Activated naive CD4-positive, alpha-beta T cell treated with anti-CD3 and anti-CD28 coated beads for 36 hours (primary cell): ENCODE measurements around the gene SRPK1. TPM values are rescaled to one million over a fixed set of nuclear protein-coding genes. Genes with fewer than 3 reads are reported as not detected.

ENCODE experiments used
- CTCF ChIA-PET: fragments of 350-600 bp; sonication (Branson Sonifier 250); formaldehyde crosslinking; loops from one replicate; lab custom pipeline; 2021; ENCODE audit warnings: antibody characterized with exemption; lab: Charles Lee
- DNase-seq: peaks from one replicate; pipeline ENCODE4 v3.0.0-alpha.2; 2020
- H3K27ac Mint-ChIP-seq: one replicate; pipeline ENCODE4 v1.8.0; 2021; ENCODE audit warnings: mild to moderate bottlenecking, mixed read lengths
- H3K27me3 Mint-ChIP-seq: one replicate; pipeline ENCODE4 v1.8.0; 2021; ENCODE audit warnings: low read depth, mixed read lengths
- H3K36me3 Mint-ChIP-seq: one replicate; pipeline ENCODE4 v1.8.0; 2021; ENCODE audit warnings: low read depth, mixed read lengths
- H3K4me1 Mint-ChIP-seq: one replicate; pipeline ENCODE4 v1.8.0; 2021; ENCODE audit warnings: low read depth, mixed read lengths
- H3K4me3 Mint-ChIP-seq: one replicate; pipeline ENCODE4 v1.8.0; 2021; ENCODE audit warnings: mild to moderate bottlenecking, moderate library complexity, mixed read lengths
- H3K9me3 Mint-ChIP-seq: one replicate; pipeline ENCODE4 v1.8.0; 2021; ENCODE audit warnings: mixed read lengths
- intact Hi-C: fragments of 100-400 bp; cut with micrococcal nuclease; formaldehyde crosslinking; loops from one replicate; pipeline ENCODE4 v1.15.1; 2023
- total RNA-seq, 2 experiments: library from RNA; stranded (reverse); gene quantifications; one replicate each; pipeline ENCODE4 v1.2.3, GENCODE V29; 2021

Gene SRPK1
- total RNA-seq, 2 experiments from 2014 or later, result 126 to 127 TPM

GRCh38 chr6:35894776-35895175 lies 26.1 kb downstream of the SRPK1 start:
- DNase-seq, result no peak
- no peaks in the 10 kb centered on the region for H3K27me3 Mint-ChIP-seq
- CTCF ChIA-PET, result no interaction called here
- no peak overlapping the region for H3K27ac Mint-ChIP-seq
- intact Hi-C loops, result no loop called here
- H3K9me3 Mint-ChIP-seq, result no peaks in the 10 kb centered on the region
- H3K4me1 Mint-ChIP-seq, result peaks cover 20% of the 10 kb centered on the region
- H3K36me3 Mint-ChIP-seq, result peaks cover 32% of the 10 kb centered on the region
- no peak overlapping the region for H3K4me3 Mint-ChIP-seq

DNA sequence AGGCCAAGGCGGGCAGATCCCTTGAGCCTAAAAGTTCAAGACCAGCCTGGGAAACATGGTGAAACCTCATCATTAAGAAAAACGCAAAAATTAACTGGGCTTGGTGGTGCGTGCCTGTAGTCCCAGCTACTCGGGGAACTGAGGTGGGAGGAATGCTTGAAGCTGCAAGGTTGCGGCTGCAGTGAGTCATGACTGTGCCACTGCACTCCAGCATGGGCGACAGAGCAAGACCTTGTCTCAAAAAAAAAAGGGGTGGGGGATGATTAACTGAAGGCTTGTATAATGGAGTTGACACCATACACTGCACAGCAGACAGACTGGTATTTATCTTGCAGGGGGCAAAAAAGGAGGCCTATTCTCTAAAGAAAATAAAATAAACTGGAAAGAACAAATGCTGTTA lies 27.7 kb downstream of the SRPK1 start:
- intact Hi-C loops, result no loop called here
- Mint-ChIP-seq H3K27ac (no peak overlapping the region), H3K4me3 (no peak overlapping the region), H3K36me3 (peaks cover 35% of the 10 kb centered on the region), H3K9me3 (no peaks in the 10 kb centered on the region), H3K27me3 (no peaks in the 10 kb centered on the region), H3K4me1 (peaks cover 20% of the 10 kb centered on the region)
- DNase-seq, result no peak
- CTCF ChIA-PET, result no interaction called here

DNA sequence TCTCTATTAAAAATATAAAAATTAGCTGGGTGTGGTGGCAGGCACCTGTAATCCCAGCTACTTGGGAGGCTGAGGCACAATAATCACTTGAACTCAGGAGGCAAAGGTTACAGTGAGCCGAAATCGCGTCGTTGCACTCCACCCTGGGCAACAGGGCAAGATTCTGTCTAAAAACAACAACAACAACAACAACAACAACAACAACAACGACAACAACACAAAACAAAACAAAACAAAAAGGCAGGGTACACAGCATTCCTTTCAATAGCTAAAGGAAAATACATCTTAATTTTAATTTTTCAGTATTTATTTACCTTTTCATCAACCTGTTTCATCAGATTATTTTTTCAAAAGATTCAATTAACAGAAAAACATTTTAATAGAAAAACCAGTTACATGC lies 28.4 kb downstream of the SRPK1 start:
- Mint-ChIP-seq H3K4me1 (peaks cover 20% of the 10 kb centered on the region), H3K36me3 (peaks cover 36% of the 10 kb centered on the region), H3K9me3 (no peaks in the 10 kb centered on the region), H3K27me3 (no peaks in the 10 kb centered on the region), H3K27ac (no peak overlapping the region), H3K4me3 (no peak overlapping the region)
- intact Hi-C loops, result no loop called here
- DNase-seq, result no peak
- CTCF ChIA-PET, result no interaction called here

DNA sequence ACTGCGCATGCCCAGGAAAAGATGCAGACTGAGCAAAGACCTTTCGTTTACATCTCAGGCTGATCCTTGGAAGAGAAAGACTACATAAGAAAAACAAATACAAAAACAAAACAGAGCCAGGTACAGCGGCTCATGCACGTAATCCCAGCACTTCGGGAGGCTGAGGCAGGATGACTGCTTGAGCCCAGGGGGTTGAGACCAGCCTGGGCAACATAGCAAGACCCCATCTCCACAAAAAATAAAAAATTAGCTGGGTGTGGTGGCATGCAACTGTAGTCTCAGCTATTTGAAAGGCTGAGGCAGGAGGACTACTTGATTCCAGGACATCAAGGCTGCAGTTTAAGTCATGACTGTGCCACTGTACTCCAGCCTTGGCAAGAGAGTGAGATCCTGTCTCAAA lies 41.7 kb downstream of the SRPK1 start:
- no peak overlapping the region for H3K4me3 Mint-ChIP-seq
- DNase-seq, result no peak
- no peaks in the 10 kb centered on the region for H3K4me1 Mint-ChIP-seq
- CTCF ChIA-PET, result no interaction called here
- H3K36me3 Mint-ChIP-seq, result peaks cover 69% of the 10 kb centered on the region
- no peaks in the 10 kb centered on the region for H3K27me3 Mint-ChIP-seq
- H3K9me3 Mint-ChIP-seq, result peaks cover 13% of the 10 kb centered on the region
- intact Hi-C loops, result no loop called here
- H3K27ac Mint-ChIP-seq, result no peak overlapping the region

DNA sequence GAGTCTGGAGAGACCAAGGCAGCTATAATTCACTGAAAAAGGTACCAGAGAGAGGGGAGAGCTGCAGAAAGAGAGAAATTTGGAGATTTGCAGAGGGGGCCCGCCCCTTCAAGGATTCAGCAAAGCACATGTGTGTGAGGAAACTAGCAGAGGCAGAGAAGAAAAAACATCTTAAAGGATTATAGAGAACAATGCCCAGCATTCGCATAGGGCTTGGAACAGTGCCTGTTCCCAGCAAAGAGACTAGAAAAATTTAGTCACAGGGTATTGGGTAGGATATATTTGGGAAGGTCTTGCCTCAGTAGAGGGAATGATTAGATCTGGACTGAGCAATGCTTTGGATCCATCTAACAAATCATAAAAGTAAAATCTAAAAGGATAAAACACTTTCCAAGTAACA lies 44.0 kb downstream of the SRPK1 start:
- Mint-ChIP-seq H3K36me3 (peaks cover 57% of the 10 kb centered on the region), H3K9me3 (peaks cover 11% of the 10 kb centered on the region), H3K27me3 (no peaks in the 10 kb centered on the region), H3K4me1 (no peaks in the 10 kb centered on the region), H3K27ac (no peak overlapping the region), H3K4me3 (no peak overlapping the region)
- no peak for DNase-seq
- intact Hi-C loops, result no loop called here
- CTCF ChIA-PET, result no interaction called here

DNA sequence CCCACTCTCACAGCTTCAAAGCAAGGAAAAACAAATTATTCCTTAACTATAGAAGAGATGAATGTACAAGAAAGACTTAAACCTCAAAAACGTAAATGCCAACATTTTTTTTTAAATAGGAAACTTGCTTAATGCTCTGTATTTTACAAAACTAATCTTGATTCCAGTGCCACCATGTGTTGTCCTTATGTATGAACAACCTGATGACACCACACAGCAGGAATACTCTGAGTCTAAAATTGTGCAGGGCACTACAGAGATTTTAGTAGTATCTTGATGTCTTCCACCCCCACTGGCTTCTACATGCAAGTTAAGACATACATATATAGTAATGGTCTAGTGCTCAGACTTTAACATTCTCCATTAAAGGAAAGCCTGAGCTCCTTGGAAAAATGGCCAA lies 46.2 kb downstream of the SRPK1 start:
- CTCF ChIA-PET, result interaction anchor here (0.7 kb wide), 1 partner anchor 125 kb away, joined by 3 read pairs; no protein-coding TSS in a partner anchor
- DNase-seq, result no peak
- no peak overlapping the region for H3K27ac Mint-ChIP-seq
- no peaks in the 10 kb centered on the region for H3K4me1 Mint-ChIP-seq
- intact Hi-C loops, result no loop called here
- no peaks in the 10 kb centered on the region for H3K27me3 Mint-ChIP-seq
- peaks cover 46% of the 10 kb centered on the region for H3K36me3 Mint-ChIP-seq
- no peak overlapping the region for H3K4me3 Mint-ChIP-seq
- H3K9me3 Mint-ChIP-seq, result no peaks in the 10 kb centered on the region

- Mint-ChIP-seq H3K27ac (no peak overlapping the region), H3K36me3 (peaks cover 50% of the 10 kb centered on the region), H3K27me3 (no peaks in the 10 kb centered on the region), H3K4me1 (peaks cover 3% of the 10 kb centered on the region), H3K9me3 (no peaks in the 10 kb centered on the region), H3K4me3 (no peak overlapping the region)
- CTCF ChIA-PET, result no interaction called here
- DNase-seq, result no peak
- intact Hi-C loops, result no loop called here
Observed at GRCh38 chr6:35859367-35859766, 61.5 kb downstream of the SRPK1 start.

- intact Hi-C loops, result no loop called here
- H3K9me3 Mint-ChIP-seq, result no peaks in the 10 kb centered on the region
- no peaks in the 10 kb centered on the region for H3K27me3 Mint-ChIP-seq
- H3K4me1 Mint-ChIP-seq, result peaks cover 3% of the 10 kb centered on the region
- peaks cover 50% of the 10 kb centered on the region for H3K36me3 Mint-ChIP-seq
- CTCF ChIA-PET, result no interaction called here
- DNase-seq, result no peak
- H3K4me3 Mint-ChIP-seq, result no peak overlapping the region
- no peak overlapping the region for H3K27ac Mint-ChIP-seq
Observed at GRCh38 chr6:35857853-35858252, 63.0 kb downstream of the SRPK1 start.

DNA sequence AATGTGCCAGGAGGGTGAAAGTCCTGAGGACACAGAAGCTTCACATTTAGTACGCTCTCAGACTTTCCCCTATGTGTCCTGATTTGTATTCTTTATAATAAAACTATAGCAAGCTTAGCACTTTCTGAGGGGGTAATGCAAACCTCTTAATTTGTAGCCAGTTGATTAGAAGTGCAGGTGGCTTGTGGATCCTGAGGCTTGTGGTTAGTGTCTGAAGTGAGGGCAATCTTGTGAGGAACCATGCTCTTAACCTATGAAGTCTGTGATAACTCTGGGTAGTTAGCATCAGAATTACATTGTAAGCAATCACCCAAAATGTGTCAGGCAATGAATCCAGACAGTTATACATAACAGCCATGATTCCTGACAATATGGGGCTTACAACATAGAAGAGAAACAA lies 64.6 kb downstream of the SRPK1 start:
- no peaks in the 10 kb centered on the region for H3K27me3 Mint-ChIP-seq
- CTCF ChIA-PET, result no interaction called here
- intact Hi-C loops, result no loop called here

GRCh38 chr6:35852994-35853393 lies 67.9 kb downstream of the SRPK1 start:
- peaks cover 8% of the 10 kb centered on the region for H3K9me3 Mint-ChIP-seq
- CTCF ChIA-PET, result no interaction called here
- no peak overlapping the region for H3K4me3 Mint-ChIP-seq
- H3K4me1 Mint-ChIP-seq, result no peaks in the 10 kb centered on the region
- no peaks in the 10 kb centered on the region for H3K27me3 Mint-ChIP-seq
- no peak overlapping the region for H3K27ac Mint-ChIP-seq
- intact Hi-C loops, result no loop called here
- peaks cover 60% of the 10 kb centered on the region for H3K36me3 Mint-ChIP-seq
- no peak for DNase-seq

More for the DNA sequence above, 64.6 kb downstream of the SRPK1 start:
- Mint-ChIP-seq H3K4me1 (peaks cover 3% of the 10 kb centered on the region), H3K4me3 (no peak overlapping the region), H3K36me3 (peaks cover 48% of the 10 kb centered on the region), H3K9me3 (no peaks in the 10 kb centered on the region), H3K27ac (no peak overlapping the region)
- DNase-seq, result no peak

GRCh38 chr6:35850208-35850607 lies 70.7 kb downstream of the SRPK1 start:
- DNase-seq, result no peak
- intact Hi-C loops, result no loop called here
- CTCF ChIA-PET, result interaction anchor here (0.7 kb wide), 1 partner anchor 242 kb away, joined by 3 read pairs; no protein-coding TSS in a partner anchor

DNA sequence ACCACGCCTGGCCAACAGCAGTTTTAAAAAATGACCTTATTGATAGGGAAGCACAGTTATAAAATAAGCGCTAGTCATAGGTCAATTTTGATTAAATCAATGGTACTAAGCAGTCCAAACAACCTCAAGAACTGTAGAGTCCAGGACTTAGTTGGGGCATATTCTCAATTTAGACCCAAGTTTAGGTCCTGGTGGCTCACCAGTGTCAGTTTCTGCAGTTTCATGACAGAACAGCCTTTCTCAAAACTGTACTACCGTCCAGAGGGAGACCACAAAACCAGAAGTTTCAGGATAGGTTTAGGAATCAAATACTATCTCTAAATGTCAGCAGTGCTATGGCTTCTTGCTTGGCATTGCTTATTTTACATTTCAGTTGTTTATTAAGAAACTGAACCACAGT lies 76.6 kb downstream of the SRPK1 start:
- peaks cover 47% of the 10 kb centered on the region for H3K36me3 Mint-ChIP-seq
- intact Hi-C loops, result no loop called here
- no peaks in the 10 kb centered on the region for H3K27me3 Mint-ChIP-seq
- CTCF ChIA-PET, result no interaction called here
- peaks cover 8% of the 10 kb centered on the region for H3K9me3 Mint-ChIP-seq
- no peak overlapping the region for H3K4me3 Mint-ChIP-seq
- DNase-seq, result no peak
- H3K4me1 Mint-ChIP-seq, result no peaks in the 10 kb centered on the region
- H3K27ac Mint-ChIP-seq, result no peak overlapping the region

More at GRCh38 chr6:35850208-35850607, 70.7 kb downstream of the SRPK1 start:
- Mint-ChIP-seq H3K27me3 (no peaks in the 10 kb centered on the region), H3K9me3 (peaks cover 8% of the 10 kb centered on the region), H3K27ac (no peak overlapping the region), H3K36me3 (peaks cover 55% of the 10 kb centered on the region), H3K4me3 (no peak overlapping the region), H3K4me1 (no peaks in the 10 kb centered on the region)

- Mint-ChIP-seq H3K27ac (no peak overlapping the region), H3K27me3 (no peaks in the 10 kb centered on the region), H3K9me3 (no peaks in the 10 kb centered on the region), H3K36me3 (peaks cover 42% of the 10 kb centered on the region), H3K4me3 (no peak overlapping the region), H3K4me1 (no peaks in the 10 kb centered on the region)
- DNase-seq, result no peak
- intact Hi-C loops, result no loop called here
- CTCF ChIA-PET, result no interaction called here
Observed at GRCh38 chr6:35842381-35842780, 78.5 kb downstream of the SRPK1 start.
